H9 (cell line): ENCODE results near the gene C22orf23. TPM values are rescaled to one million over a fixed set of nuclear protein-coding genes. Genes with fewer than 3 reads are reported as not detected.
"Not testable (repeated sequence)": the region's sequence is repeated elsewhere in the genome, so short reads cannot be mapped to it uniquely, and the experiment has no call there.

ENCODE experiments used
- DNase-seq: peaks from one replicate; pipeline ENCODE4 v3.0.0-alpha.2; 2017
- H2AFZ ChIP-seq: one replicate; pipeline ENCODE4 v1.6.1; 2013; ENCODE audit warnings: mild to moderate bottlenecking, low read length, control low read depth, moderate library complexity
- H2AK5ac ChIP-seq: 2 replicates; pipeline ENCODE4 v1.6.1; 2013; ENCODE audit warnings: low read length, control low read depth, mixed read lengths; ENCODE audit not compliant: insufficient read length
- H2BK120ac ChIP-seq: one replicate; pipeline ENCODE4 v1.6.1; 2013; ENCODE audit warnings: low read depth, mild to moderate bottlenecking, low read length, control low read depth, inconsistent platforms; ENCODE audit not compliant: poor library complexity, severe bottlenecking
- H2BK12ac ChIP-seq: 2 replicates; pipeline ENCODE4 v1.6.1; 2013; ENCODE audit warnings: low read length, control low read depth, mixed read lengths, low read depth; ENCODE audit not compliant: insufficient read length
- H2BK15ac ChIP-seq: 2 replicates; pipeline ENCODE4 v1.6.1; 2013; ENCODE audit warnings: low read depth, low read length, control low read depth
- H2BK20ac ChIP-seq: one replicate; pipeline ENCODE4 v1.6.1; 2013; ENCODE audit warnings: low read depth, mild to moderate bottlenecking, low read length, control low read depth, inconsistent platforms; ENCODE audit not compliant: poor library complexity, severe bottlenecking
- H2BK5ac ChIP-seq: 2 replicates; pipeline ENCODE4 v1.6.1; 2013; ENCODE audit warnings: low read length, control low read depth, mixed read lengths; ENCODE audit not compliant: insufficient read length
- H3K14ac ChIP-seq: 2 replicates; pipeline ENCODE4 v1.6.1; 2013; ENCODE audit warnings: low read length, control low read depth; ENCODE audit not compliant: insufficient read depth
- H3K18ac ChIP-seq: 2 replicates; pipeline ENCODE4 v1.6.1; 2013; ENCODE audit warnings: low read depth, mild to moderate bottlenecking, mixed read lengths, low read length, control low read depth; ENCODE audit not compliant: insufficient read length
- H3K23ac ChIP-seq: 2 replicates; pipeline ENCODE4 v1.6.1; 2013; ENCODE audit warnings: low read length, control low read depth, mixed read lengths, low read depth; ENCODE audit not compliant: insufficient read length
- H3K23me2 ChIP-seq: 2 replicates; pipeline ENCODE4 v1.6.1; 2013; ENCODE audit warnings: low read depth, mild to moderate bottlenecking, mixed read lengths, low read length, control low read depth; ENCODE audit not compliant: insufficient read length, poor library complexity, severe bottlenecking
- H3K27ac ChIP-seq: 2 replicates; pipeline ENCODE4 v1.5.1; 2013; ENCODE audit warnings: low read length, control low read depth, mixed read lengths, low read depth; ENCODE audit not compliant: insufficient read length
- H3K27me3 ChIP-seq: 2 replicates; pipeline ENCODE4 v1.6.1; 2013; ENCODE audit warnings: low read length, control low read depth, inconsistent platforms; ENCODE audit not compliant: insufficient read depth
- H3K4ac ChIP-seq: 2 replicates; pipeline ENCODE4 v1.6.1; 2013; ENCODE audit warnings: low read depth, mild to moderate bottlenecking, control low read depth, inconsistent platforms, low read length, moderate library complexity
- H3K4me1 ChIP-seq: 2 replicates; pipeline ENCODE4 v1.6.1; 2013; ENCODE audit warnings: low read length, control low read depth, inconsistent platforms; ENCODE audit not compliant: insufficient read depth
- H3K4me2 ChIP-seq: 2 replicates; pipeline ENCODE4 v1.6.1; 2013; ENCODE audit warnings: low read length, control low read depth, mixed read lengths; ENCODE audit not compliant: insufficient read length, insufficient read depth
- H3K56ac ChIP-seq: 2 replicates; pipeline ENCODE4 v1.6.1; 2013; ENCODE audit warnings: low read depth, mild to moderate bottlenecking, mixed read lengths, low read length, control low read depth; ENCODE audit not compliant: insufficient read length
- H3K79me1 ChIP-seq: 2 replicates; pipeline ENCODE4 v1.6.1; 2013; ENCODE audit warnings: low read depth, mild to moderate bottlenecking, moderate library complexity, low read length, control low read depth, inconsistent platforms; ENCODE audit not compliant: insufficient read depth, poor library complexity, severe bottlenecking
- H3K79me2 ChIP-seq: 2 replicates; pipeline ENCODE4 v1.6.1; 2013; ENCODE audit warnings: low read length, control low read depth, inconsistent platforms; ENCODE audit not compliant: insufficient read depth
- H3K9ac ChIP-seq: 2 replicates; pipeline ENCODE4 v1.6.1; 2013; ENCODE audit warnings: low read length, control low read depth, mixed read lengths; ENCODE audit not compliant: insufficient read length; ENCODE audit errors: extremely low read depth
- H3K9me3 ChIP-seq: one replicate; pipeline ENCODE4 v1.6.1; 2013; ENCODE audit warnings: low read depth, low read length, inconsistent platforms; ENCODE audit not compliant: control insufficient read depth
- H3T11ph ChIP-seq: one replicate; pipeline ENCODE4 v1.6.1; 2013; ENCODE audit warnings: mild to moderate bottlenecking, low read length, control low read depth, inconsistent platforms
- H4K20me1 ChIP-seq: one replicate; pipeline ENCODE4 v1.6.1; 2013; ENCODE audit not compliant: control insufficient read depth, insufficient read length, insufficient read depth
- H4K5ac ChIP-seq: 2 replicates; pipeline ENCODE4 v1.6.1; 2013; ENCODE audit warnings: low read depth, mild to moderate bottlenecking, mixed read lengths, low read length, control low read depth; ENCODE audit not compliant: insufficient read length
- H4K8ac ChIP-seq: replicated peaks from 2 replicates; pipeline ENCODE4 v1.6.1; 2013; ENCODE audit warnings: low read length, control low read depth, mixed read lengths, low read depth; ENCODE audit not compliant: insufficient read length
- H4K91ac ChIP-seq: 2 replicates; pipeline ENCODE4 v1.6.1; 2013; ENCODE audit warnings: low read depth, mild to moderate bottlenecking, moderate library complexity, mixed read lengths, low read length, control low read depth; ENCODE audit not compliant: insufficient read length
- H3K27ac Mint-ChIP-seq, 3 experiments: 2 replicates in 2 of 3; 3 replicates in 1 of 3; pipeline ENCODE4 v1.8.0; 2020 to 2021; ENCODE audit warnings: mixed read lengths in 3 of 3, mild to moderate bottlenecking in 1 of 3, moderate library complexity in 1 of 3
- H3K27me3 Mint-ChIP-seq: 2 replicates; pipeline ENCODE4 v1.8.0; 2021; ENCODE audit warnings: low read depth, mild to moderate bottlenecking, moderate library complexity, mixed read lengths
- H3K36me3 Mint-ChIP-seq, 3 experiments: 2 replicates in 2 of 3; 3 replicates in 1 of 3; pipeline ENCODE4 v1.8.0; 2020 to 2021; ENCODE audit warnings: low read depth in 3 of 3, mixed read lengths in 3 of 3; ENCODE audit not compliant: insufficient read depth in 1 of 3
- H3K4me1 Mint-ChIP-seq, 2 experiments: 2 replicates each; pipeline ENCODE4 v1.8.0; 2020; ENCODE audit warnings: mixed read lengths in 2 of 2
- H3K4me3 Mint-ChIP-seq, 2 experiments: 2 replicates in 1 of 2; 3 replicates in 1 of 2; pipeline ENCODE4 v1.8.0; 2020 to 2021; ENCODE audit warnings: mild to moderate bottlenecking in 2 of 2, mixed read lengths in 2 of 2, moderate library complexity in 1 of 2
- H3K9me3 Mint-ChIP-seq, 2 experiments: 2 replicates in 1 of 2; 3 replicates in 1 of 2; pipeline ENCODE4 v1.8.0; 2020; ENCODE audit warnings: mild to moderate bottlenecking in 2 of 2, mixed read lengths in 2 of 2, moderate library complexity in 1 of 2
- WGBS: extraction: QIAGEN DNeasy Blood & Tissue Kit; methylation state at CpG from one replicate; pipeline ENCODE4 v1.1.7; 2013; ENCODE audit warnings: missing lambda C conversion rate, low lambda C conversion rate, mixed read lengths; ENCODE audit not compliant: insufficient read length; ENCODE audit errors: extremely low coverage; 5-methylcytosine and 5-hydroxymethylcytosine counted together
- total RNA-seq: library from RNA; stranded (reverse); gene quantifications from 2 replicates; pipeline ENCODE4 v1.2.1, GENCODE V29; 2021
- TF ChIP-seq, protein P1 (sequence below): fragments of 200-600 bp; sonication (generic); conservative IDR thresholded peaks from 3 replicates; pipeline ENCODE4 v1.8.0; 2021; ENCODE audit warnings: antibody characterized with exemption, mild to moderate bottlenecking

The C22orf23 gene
- total RNA-seq, 1 experiment from 2014 or later: 0.57 TPM

DNA sequence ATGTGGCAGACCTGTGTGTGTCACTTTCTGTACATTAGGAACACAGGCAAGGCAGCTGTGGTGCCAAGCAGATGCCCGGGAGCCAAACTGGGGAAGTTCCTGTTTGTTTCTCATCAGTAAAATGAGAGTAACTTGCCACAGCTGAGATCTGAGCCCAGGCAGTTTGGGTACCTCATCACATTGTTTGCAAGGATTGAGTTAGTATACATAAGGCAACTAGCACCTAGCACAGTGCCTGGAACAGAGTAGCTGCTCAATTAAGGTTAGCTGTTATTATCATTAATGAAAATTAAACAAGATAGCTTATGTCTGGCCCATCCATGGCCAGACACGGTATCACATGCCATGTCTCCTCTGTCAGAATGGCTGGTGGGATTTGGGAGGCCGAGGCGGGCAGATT, 23.1 kb upstream of the C22orf23 start:
- no CpG with 5 or more reads among the region's 4 CpGs for WGBS
- Histone ChIP-seq H3K4ac (no peak overlapping the region), H2BK15ac (no peak overlapping the region), H4K8ac (no peak overlapping the region), H4K5ac (no peak overlapping the region), H3K14ac (no peak overlapping the region), H3K27me3 (no peaks in the 10 kb centered on the region), H2AK5ac (no peak overlapping the region), H3K23ac (no peak overlapping the region), H2BK5ac (no peak overlapping the region), H3K56ac (no peak overlapping the region), H4K20me1 (peaks cover 3% of the 10 kb centered on the region), H3K4me1 (no peaks in the 10 kb centered on the region; the same call in 1 of the 2 replicates), H3K27ac (no peak overlapping the region), H3K9ac (no peak overlapping the region), H2BK120ac (no peak overlapping the region), H3T11ph (no peak overlapping the region), H3K79me2 (no peaks in the 10 kb centered on the region), H2BK12ac (no peak overlapping the region), H3K18ac (no peak overlapping the region), H3K9me3 (no peaks in the 10 kb centered on the region), H3K23me2 (no peaks in the 10 kb centered on the region), H2BK20ac (no peak overlapping the region), H4K91ac (no peak overlapping the region), H2AFZ (no peak overlapping the region), H3K4me2 (no peak overlapping the region), H3K79me1 (no peaks in the 10 kb centered on the region)
- Mint-ChIP-seq H3K4me3 (no peak overlapping the region), H3K27me3 (peaks cover 7% of the 10 kb centered on the region), H3K36me3 (peaks cover 0 to 35% (median 19%) of the 10 kb centered on the region in 3 experiments; a peak in 6 of 7 replicates), H3K9me3 (no peaks in the 10 kb centered on the region), H3K27ac (no peak overlapping the region), H3K4me1 (peaks cover 22 to 40% of the 10 kb centered on the region in 2 experiments)
- DNase-seq: no peak
- TF ChIP-seq, protein P1, sequence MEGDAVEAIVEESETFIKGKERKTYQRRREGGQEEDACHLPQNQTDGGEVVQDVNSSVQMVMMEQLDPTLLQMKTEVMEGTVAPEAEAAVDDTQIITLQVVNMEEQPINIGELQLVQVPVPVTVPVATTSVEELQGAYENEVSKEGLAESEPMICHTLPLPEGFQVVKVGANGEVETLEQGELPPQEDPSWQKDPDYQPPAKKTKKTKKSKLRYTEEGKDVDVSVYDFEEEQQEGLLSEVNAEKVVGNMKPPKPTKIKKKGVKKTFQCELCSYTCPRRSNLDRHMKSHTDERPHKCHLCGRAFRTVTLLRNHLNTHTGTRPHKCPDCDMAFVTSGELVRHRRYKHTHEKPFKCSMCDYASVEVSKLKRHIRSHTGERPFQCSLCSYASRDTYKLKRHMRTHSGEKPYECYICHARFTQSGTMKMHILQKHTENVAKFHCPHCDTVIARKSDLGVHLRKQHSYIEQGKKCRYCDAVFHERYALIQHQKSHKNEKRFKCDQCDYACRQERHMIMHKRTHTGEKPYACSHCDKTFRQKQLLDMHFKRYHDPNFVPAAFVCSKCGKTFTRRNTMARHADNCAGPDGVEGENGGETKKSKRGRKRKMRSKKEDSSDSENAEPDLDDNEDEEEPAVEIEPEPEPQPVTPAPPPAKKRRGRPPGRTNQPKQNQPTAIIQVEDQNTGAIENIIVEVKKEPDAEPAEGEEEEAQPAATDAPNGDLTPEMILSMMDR: no peak

DNA sequence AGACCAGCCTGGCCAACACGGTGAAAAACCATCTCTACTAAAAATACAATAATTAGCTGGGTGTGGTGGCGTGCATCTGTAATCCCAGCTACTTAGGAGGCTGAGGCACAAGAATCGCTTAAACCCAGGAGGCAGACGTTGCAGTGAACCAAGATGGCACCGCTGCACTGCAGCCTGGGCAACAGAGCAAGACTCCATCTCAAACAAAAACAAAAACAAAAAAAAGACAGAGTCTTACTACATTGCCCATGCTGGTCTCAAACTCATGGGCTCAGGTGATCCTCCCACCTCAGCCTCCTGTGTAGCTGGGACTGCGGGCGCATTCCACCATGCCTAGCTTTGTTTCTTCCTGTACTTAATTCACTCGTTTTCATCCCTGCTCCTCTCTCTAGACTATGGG, 22.6 kb upstream of the C22orf23 start:
- H4K5ac ChIP-seq, H3K4me2 ChIP-seq, H3K4me3 Mint-ChIP-seq, H3K23ac ChIP-seq, H3K79me2 ChIP-seq, H3K14ac ChIP-seq, H2BK15ac ChIP-seq, H4K20me1 ChIP-seq, H2BK12ac ChIP-seq, H3K9ac ChIP-seq, H4K91ac ChIP-seq, H2BK120ac ChIP-seq, H3T11ph ChIP-seq, H3K27ac Mint-ChIP-seq, H3K23me2 ChIP-seq, H3K4me1 ChIP-seq, DNase-seq, H2AFZ ChIP-seq, H3K18ac ChIP-seq, H3K56ac ChIP-seq, H2BK20ac ChIP-seq, H3K4ac ChIP-seq, H3K27me3 ChIP-seq, H2AK5ac ChIP-seq, H4K8ac ChIP-seq, H3K27ac ChIP-seq, H3K79me1 ChIP-seq, H2BK5ac ChIP-seq, H3K9me3 ChIP-seq, H3K9me3 Mint-ChIP-seq, H3K27me3 Mint-ChIP-seq: not testable (repeated sequence)
- WGBS: no CpG with 5 or more reads among the region's 8 CpGs
- Mint-ChIP-seq H3K36me3 (peaks cover 0 to 35% (median 19%) of the 10 kb centered on the region in 3 experiments; a peak in 6 of 7 replicates), H3K4me1 (peaks cover 27 to 45% of the 10 kb centered on the region in 2 experiments)
